GM19238 (cell line): ENCODE measurements around the gene ZNF791.
A peak's percentile ranks its signal among the peaks of the same experiment; 100 is the strongest.
"Not testable (repeated sequence)": the region's sequence is repeated elsewhere in the genome, so short reads cannot be mapped to it uniquely, and the experiment has no call there.

Source experiments
- DNase-seq: peaks from one replicate; pipeline ENCODE4 v3.0.0; 2011; ENCODE audit warnings: low spot score; ENCODE audit not compliant: insufficient read length

ZNF791 gene

GRCh38 chr19:12665671-12666264 is 55.0 kb downstream of the ZNF791 start:
- no peak for DNase-seq

GRCh38 chr19:12666265-12667048 is 55.7 kb downstream of the ZNF791 start, which contains the start of the genes MAN2B1 and WDR83:
Gene MAN2B1, minus strand, starts transcription at chr19:12666742. Its CDS starts 41 bp downstream, at chr19:12666701.
Gene WDR83, plus strand, starts transcription at chr19:12666807. Its CDS starts 2,984 bp downstream, at chr19:12669791.
- DNase-seq, result peak; percentile 94

GRCh38 chr19:12667731-12668302 is 57.1 kb downstream of the ZNF791 start:
- DNase-seq, result no peak

- DNase-seq, result no peak
Observed at GRCh38 chr19:12668346-12668745, 57.6 kb downstream of the ZNF791 start.

GRCh38 chr19:12668932-12669269 is 58.2 kb downstream of the ZNF791 start:
- DNase-seq, result no peak

GRCh38 chr19:12669270-12670158 is 58.8 kb downstream of the ZNF791 start:
- no peak for DNase-seq

GRCh38 chr19:12670159-12670928 is 59.6 kb downstream of the ZNF791 start:
- no peak for DNase-seq

GRCh38 chr19:12672744-12673143 is 62.0 kb downstream of the ZNF791 start:
- no peak for DNase-seq

GRCh38 chr19:12675399-12675798 is 64.7 kb downstream of the ZNF791 start:
- DNase-seq, result no peak

GRCh38 chr19:12675940-12676339 is 65.2 kb downstream of the ZNF791 start:
- DNase-seq, result no peak

- DNase-seq, result peak; percentile 72
Observed at GRCh38 chr19:12676384-12676792, 65.7 kb downstream of the ZNF791 start.

GRCh38 chr19:12676928-12677327 is 66.2 kb downstream of the ZNF791 start:
- no peak for DNase-seq

GRCh38 chr19:12678039-12678438 is 67.3 kb downstream of the ZNF791 start:
- not testable (repeated sequence) for DNase-seq

GRCh38 chr19:12680034-12680433 is 69.3 kb downstream of the ZNF791 start:
- no peak for DNase-seq

- DNase-seq, result peak; percentile 93
Observed at GRCh38 chr19:12681074-12681987, 70.6 kb downstream of the ZNF791 start, which contains the start of gene DHPS. Gene DHPS, minus strand, starts transcription at chr19:12681880. Its CDS starts 114 bp downstream, at chr19:12681766.
